NCI-H510A (cell line): Measurements from ENCODE around the gene PWWP2A.
"Not testable (repeated sequence)": the region's sequence is repeated elsewhere in the genome, so short reads cannot be mapped to it uniquely, and the experiment has no call there.

Experiments used
- DNase-seq: peaks from one replicate; lab custom pipeline; 2025; lab: John Stamatoyannopoulos, UW

PWWP2A gene, protein sequence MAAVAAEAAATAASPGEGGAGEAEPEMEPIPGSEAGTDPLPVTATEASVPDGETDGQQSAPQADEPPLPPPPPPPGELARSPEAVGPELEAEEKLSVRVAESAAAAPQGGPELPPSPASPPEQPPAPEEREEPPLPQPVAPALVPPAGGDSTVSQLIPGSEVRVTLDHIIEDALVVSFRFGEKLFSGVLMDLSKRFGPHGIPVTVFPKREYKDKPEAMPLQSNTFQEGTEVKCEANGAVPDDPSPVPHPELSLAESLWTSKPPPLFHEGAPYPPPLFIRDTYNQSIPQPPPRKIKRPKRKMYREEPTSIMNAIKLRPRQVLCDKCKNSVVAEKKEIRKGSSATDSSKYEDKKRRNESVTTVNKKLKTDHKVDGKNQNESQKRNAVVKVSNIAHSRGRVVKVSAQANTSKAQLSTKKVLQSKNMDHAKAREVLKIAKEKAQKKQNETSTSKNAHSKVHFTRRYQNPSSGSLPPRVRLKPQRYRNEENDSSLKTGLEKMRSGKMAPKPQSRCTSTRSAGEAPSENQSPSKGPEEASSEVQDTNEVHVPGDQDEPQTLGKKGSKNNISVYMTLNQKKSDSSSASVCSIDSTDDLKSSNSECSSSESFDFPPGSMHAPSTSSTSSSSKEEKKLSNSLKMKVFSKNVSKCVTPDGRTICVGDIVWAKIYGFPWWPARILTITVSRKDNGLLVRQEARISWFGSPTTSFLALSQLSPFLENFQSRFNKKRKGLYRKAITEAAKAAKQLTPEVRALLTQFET

GRCh38 chr5:160119142-160119904 is at the start of gene PWWP2A:
Gene PWWP2A, minus strand, starts transcription at chr5:160119450. Its CDS starts 62 bp downstream, at chr5:160119388.
- peak; percentile 94 for DNase-seq

- no peak for DNase-seq
Observed at GRCh38 chr5:160167624-160168165, 48.4 kb upstream of the PWWP2A start.

DNA sequence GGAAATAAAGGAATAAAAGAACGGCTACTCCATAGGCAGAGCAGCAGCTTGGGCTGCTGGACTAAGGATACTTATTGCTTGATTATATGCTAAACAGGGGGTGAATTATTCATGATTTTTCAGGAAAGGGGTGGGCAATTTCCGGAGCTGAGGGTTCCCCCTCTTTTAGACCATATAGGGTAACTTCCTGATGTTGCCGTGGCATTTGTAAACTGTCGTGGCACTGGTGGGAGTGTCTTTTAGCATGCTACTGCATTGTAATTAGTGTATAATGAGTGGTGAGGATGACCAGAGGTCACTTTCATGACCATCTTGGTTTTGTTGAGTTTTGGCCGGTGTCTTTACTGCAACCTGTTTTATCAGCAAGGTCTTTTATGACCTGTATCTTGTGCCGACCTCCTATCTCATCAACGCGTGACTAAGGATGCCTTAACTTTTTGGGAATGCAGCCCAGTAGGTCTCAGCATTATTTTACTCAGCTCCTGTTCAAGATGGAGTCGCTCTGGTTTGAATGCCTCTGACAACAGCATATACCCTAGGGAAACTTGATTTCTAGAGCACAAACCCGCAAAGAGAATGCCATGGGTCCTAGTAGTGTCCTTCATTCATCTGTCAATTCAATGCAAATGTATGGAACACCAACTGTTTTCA is 47.8 kb upstream of the PWWP2A start:
- no peak for DNase-seq

DNA sequence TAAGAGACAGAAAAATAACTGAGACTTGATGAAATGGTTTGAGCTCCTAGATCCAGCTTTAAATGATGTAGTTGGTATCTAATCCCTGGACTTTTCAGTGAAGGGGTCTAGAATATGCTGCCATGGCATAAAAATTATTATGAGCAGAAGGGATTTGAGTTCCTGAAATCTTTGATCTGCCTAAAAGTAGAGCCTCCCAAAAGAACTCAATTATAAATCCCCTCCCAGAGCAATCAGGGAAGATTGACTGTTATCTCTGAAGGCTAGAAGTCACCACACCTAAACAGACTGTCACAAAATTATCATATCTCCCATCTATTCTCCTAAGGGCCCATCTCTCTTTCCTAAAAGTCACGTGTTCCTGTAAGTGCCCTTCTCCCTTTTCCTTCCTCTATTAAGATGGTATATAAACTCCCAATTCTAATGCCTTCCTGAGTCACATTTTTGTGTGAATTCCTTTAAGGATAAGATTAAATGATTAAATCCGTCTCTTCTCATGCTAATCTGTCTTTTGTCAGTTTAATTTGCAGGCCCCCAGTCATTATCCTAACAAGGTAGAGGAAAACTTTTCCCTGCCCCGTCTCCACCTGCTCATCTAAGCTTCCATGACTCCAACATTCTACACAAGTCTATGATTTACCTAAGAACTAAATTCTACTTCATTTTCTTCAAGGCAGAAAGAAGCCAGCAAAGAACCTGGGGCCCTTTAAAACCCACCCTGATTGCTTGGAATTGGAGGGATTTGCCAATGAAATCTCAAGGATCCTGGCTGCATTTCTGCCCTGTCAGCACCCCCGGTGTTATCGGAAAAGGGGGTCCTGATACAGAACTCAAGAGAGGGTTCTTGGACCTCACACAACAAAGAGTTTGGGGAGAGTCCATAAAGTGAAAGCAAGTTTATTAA is 47.1 kb upstream of the PWWP2A start:
- no peak for DNase-seq

DNA sequence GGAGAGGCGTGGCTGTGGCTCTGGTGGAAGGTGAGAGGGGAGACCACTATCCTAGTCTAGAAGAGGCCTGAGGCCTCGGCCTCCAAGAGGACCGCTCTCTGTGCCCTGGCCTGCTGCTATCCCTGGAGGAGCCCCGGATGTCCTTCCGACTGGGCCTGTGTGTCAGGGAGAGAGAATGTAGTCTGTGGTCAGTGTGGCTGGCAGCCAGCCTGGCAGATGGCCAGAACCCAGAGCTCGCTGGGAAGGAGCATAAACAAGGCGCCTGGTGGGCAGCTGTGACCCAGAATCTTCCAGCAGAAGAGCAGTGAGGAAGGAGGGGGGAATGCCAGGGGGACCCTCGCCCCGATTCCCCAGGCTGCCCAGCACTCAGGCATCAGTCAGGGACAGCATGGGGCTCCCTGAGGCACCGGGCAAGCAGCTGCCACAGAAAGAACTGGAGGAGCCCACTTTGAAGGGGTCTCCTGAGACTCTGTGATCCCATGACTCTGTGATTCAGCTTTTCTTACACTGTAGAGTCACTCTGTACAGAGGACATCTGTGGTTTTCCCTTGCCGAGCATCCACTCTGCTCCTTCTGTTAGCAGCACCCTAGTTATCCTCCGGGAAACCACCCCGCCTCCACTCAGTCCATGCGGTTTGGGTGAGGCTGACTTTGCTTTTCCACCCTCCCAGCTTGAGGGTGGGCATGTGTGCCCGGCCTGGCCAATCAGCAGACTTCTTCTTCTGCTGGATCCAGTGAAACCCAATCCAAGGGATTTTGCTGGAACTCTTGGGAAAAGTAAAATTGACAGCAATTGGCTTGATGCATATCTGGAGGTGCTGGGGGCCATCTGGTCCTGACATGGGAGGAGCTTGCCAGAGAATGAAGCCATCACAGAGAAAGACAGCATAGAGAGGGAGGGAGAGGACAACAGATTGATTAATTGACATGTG is 46.2 kb upstream of the PWWP2A start:
- peak; percentile 19 for DNase-seq

- no peak for DNase-seq
Observed at GRCh38 chr5:160162910-160163309, 43.7 kb upstream of the PWWP2A start.

GRCh38 chr5:160161626-160162025 is 42.4 kb upstream of the PWWP2A start:
- DNase-seq, result no peak

DNA sequence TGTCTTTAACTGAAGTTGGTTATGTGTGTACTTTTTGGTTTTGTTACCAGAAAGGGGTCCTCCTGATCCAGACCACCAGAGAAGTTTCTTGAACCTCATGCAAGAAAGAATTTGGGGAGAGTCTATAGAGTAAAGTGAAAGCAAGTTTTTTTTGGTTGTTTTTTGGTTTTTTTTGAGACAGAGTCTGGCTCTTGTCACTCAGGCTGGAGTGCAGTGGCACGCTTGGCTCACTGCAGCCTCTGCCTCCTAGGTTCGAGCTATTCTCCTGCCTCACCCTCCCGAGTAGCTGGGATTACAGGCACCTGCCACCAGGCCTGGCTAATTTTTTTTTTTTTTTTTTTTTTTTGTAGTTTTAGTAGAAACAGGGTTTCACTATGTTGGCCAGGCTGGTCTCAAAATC is 41.6 kb upstream of the PWWP2A start:
- not testable (repeated sequence) for DNase-seq

- DNase-seq, result no peak
Observed at GRCh38 chr5:160159991-160160792, 40.9 kb upstream of the PWWP2A start.

- DNase-seq, result no peak
Observed at GRCh38 chr5:160158087-160158486, 38.8 kb upstream of the PWWP2A start.

GRCh38 chr5:160155017-160155750 is 35.9 kb upstream of the PWWP2A start:
- no peak for DNase-seq

- DNase-seq, result no peak
Observed at GRCh38 chr5:160152901-160153300, 33.7 kb upstream of the PWWP2A start.

- DNase-seq, result no peak
Observed at GRCh38 chr5:160152287-160152686, 33.0 kb upstream of the PWWP2A start.

DNA sequence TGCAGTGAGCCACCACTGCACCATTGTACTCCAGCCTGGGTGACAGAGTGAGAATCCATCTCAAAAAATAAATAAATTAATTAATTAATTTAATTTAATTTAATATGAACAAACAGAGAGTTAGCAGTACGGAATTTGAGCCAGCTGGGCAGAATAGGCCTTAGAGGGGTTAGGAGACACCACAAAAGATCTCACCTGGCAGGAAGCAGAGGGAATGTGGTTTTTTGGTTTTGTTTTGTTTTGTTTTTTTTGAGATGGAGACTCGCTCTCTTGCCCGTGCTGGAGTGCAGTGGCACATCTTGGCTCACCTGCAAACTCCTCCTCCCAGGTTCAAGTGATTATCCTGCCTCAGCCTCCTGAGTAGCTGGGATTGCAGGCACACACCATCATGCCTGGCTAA is 31.8 kb upstream of the PWWP2A start:
- no peak for DNase-seq

- DNase-seq, result no peak
Observed at GRCh38 chr5:160150381-160150780, 31.1 kb upstream of the PWWP2A start.

DNA sequence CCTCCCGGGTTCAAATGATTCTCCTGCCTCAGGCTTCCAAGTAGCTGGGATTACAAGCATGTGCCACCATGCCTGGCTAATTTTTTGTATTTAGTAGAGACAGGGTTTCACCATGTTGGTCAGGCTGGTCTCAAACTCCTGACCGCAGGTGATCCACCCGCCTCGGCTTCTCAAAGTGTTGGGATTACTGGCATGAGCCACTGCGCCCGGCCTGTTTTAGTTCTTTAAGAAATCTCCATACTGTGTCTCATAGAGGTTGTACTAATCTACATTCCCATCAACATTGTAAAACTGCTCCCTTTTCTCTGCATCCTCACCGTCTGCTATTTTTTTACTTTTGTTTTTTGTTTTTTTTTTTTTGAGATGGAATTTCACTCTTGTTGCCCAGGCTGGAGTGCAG is 25.2 kb upstream of the PWWP2A start:
- DNase-seq, result not testable (repeated sequence)

GRCh38 chr5:160134332-160134731 is 15.1 kb upstream of the PWWP2A start:
- no peak for DNase-seq

- no peak for DNase-seq
Observed at GRCh38 chr5:160133918-160134304, 14.7 kb upstream of the PWWP2A start.
